GM04504 (cell line): ENCODE measurements around the gene ABCC1.

Experiments used
- DNase-seq: peaks from one replicate; pipeline ENCODE4 v3.0.0-alpha.2; 2012; ENCODE audit warnings: low read depth

Gene ABCC1

GRCh38 chr16:16021646-16021987, 72.2 kb downstream of the ABCC1 start:
- no peak for DNase-seq

- peak; percentile 97 for DNase-seq
These were observed 72.7 kb downstream of the ABCC1 start for GRCh38 chr16:16021988-16022682.

- no peak for DNase-seq
These were observed 73.3 kb downstream of the ABCC1 start for GRCh38 chr16:16022683-16023064.

GRCh38 chr16:16025214-16025968, 76.0 kb downstream of the ABCC1 start:
- DNase-seq = peak; percentile 75

GRCh38 chr16:16027728-16028310, 78.4 kb downstream of the ABCC1 start:
- DNase-seq = no peak

- DNase-seq = no peak
These were observed 79.0 kb downstream of the ABCC1 start for GRCh38 chr16:16028311-16028999.

- DNase-seq = no peak
These were observed 80.1 kb downstream of the ABCC1 start for GRCh38 chr16:16029431-16030011.

GRCh38 chr16:16030449-16030848, 81.0 kb downstream of the ABCC1 start:
- DNase-seq = no peak

- no peak for DNase-seq
These were observed 82.0 kb downstream of the ABCC1 start for GRCh38 chr16:16031401-16031800.

GRCh38 chr16:16032271-16032979, 83.0 kb downstream of the ABCC1 start:
- no peak for DNase-seq

GRCh38 chr16:16033208-16033717, 83.8 kb downstream of the ABCC1 start:
- no peak for DNase-seq

- no peak for DNase-seq
These were observed 87.0 kb downstream of the ABCC1 start for GRCh38 chr16:16036359-16036792.

GRCh38 chr16:16037521-16037920, 88.1 kb downstream of the ABCC1 start:
- DNase-seq = no peak

- DNase-seq = no peak
These were observed 88.6 kb downstream of the ABCC1 start for GRCh38 chr16:16037970-16038369.

- no peak for DNase-seq
These were observed 89.5 kb downstream of the ABCC1 start for GRCh38 chr16:16038950-16039349.

GRCh38 chr16:16041196-16041892, 91.9 kb downstream of the ABCC1 start:
- DNase-seq = no peak

GRCh38 chr16:16042076-16042475, 92.7 kb downstream of the ABCC1 start:
- DNase-seq = peak; percentile 64

GRCh38 chr16:16045296-16045695, 95.9 kb downstream of the ABCC1 start:
- no peak for DNase-seq

- no peak for DNase-seq
These were observed 96.5 kb downstream of the ABCC1 start for GRCh38 chr16:16045879-16046278.

- no peak for DNase-seq
These were observed 98.3 kb downstream of the ABCC1 start for GRCh38 chr16:16047761-16048160.
